ENCODE measurements around the gene RPS26.
"Not testable (repeated sequence)": the region's sequence is repeated elsewhere in the genome, so short reads cannot be mapped to it uniquely, and the experiment has no call there.

The RPS26 gene

DNA sequence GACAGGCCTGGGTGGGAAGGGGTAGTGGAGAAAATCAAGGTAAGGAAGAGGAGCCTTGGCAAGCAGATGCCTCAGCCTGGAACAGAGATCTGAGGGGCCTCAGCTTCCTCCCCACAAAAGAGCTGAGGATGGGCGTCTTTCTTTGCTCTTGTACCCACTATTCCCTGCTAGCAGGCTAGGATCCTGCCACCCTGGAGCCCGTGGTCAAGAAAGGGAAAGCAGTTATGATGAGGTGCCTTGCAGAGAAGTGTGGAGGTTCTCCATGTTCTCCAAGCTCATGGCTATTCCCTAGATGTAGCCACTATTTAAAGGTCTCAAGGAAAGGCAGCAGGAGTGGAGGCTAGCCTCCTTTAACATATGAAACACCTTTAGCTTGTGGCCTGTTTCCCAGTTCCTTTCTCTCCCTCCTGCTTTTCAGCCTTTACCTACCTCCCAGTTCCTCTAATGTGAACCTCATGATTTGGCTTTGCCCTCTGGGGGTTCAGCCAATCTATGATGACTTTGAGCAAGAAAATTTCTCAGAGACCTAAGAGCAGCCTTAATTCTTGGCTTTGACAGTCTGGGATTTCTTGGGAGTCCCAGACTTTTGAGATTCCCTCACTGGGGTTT is 19.7 kb upstream of the RPS26 start:
- no peak for DNase-seq

DNA sequence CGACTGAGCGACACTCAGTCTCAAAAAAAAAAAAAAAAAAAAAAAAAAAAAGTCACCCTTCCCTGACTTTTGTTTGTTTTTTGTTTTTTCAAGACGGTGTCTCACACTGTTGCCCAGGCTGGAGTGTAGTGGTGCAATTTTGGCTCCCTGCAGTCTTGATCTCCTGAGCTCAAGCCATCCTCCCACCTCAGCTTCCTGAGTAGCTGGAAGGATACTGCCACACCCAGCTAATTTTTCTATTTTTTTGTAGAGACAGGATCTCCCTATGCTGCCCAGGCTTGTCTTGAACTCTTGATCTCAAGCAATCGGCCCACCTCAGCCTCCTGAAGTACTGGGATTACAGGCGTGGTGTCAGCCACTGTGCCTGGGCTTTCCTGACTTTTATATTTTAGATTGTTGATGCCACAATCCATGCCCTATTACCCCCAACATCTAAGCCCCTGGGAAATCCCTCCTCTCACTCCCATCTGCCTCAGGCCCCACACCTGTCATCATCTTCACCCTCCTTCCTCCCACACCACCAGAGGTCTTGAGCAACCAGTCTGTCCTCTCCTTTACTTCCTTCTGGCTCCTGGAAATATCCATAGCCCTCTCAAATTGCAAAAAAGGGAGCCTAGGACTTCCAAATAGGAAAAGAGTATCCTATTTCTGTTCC is 13.1 kb upstream of the RPS26 start:
- DNase-seq = no peak

DNA sequence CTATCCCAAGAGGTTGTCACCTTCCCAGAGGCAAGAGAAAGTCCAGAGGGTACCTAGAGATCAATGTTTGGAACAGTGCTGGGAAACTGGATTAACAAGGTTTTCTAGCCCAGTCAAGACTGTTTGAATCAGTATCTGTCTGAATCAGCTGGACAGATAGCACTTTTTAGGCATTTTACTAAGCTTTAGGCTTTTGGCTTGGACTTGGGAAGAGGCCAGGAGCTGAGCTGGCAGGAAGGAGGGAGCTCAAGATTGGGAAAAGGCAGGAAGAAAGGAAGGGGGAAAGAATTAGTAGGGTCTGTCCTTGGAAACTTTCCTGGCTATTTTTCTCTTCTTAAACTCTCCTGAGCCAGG is 12.6 kb upstream of the RPS26 start:
- peak; percentile 65 for DNase-seq

DNA sequence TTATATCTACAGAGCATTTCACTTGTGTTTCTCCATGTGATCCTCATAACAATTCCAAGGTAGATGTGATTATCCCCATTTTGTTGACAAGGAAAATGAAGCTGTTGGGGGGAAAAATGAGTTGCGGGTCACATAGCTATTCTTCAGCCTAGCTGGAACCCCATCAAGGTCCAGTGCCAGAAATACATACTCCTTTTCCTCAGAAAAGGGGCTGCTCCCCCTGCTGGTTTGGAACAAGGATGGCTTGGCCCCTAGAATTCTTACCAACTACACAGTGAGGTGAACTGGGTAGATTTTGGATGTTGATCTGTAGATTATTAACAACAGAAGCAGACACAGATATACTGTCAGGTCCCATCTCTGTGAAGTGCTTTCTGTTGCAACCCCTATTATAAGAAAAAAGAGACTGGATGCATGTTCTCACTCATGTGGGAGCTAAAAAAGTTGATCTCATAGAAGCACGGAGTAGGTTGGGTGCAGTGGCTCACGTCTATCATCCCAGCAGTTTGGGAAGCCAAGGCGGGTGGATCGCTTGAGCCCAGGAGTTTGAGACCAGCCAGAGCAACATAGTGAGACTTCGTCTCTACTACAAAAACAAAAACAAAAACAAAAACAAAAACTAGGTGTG is 11.9 kb upstream of the RPS26 start:
- peak; percentile 62 for DNase-seq

DNA sequence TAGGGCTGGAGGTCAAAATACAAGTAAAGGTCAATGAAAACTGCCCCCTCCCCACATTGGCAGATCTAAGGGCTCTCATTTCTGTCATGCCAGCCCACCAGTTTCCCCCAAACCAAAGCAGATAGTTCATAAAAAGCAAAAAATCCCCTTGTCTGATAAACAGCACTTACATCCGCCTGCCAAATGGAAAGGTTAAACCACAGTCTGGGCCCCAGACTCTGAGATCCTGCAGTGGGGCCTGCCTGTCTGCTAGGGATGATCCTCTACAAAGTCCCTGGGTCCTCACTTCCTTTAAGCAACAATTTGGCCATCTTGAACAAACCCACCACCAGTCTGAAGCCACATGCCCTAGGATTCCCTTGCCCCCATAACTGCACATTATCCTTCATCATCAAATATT is 9.7 kb upstream of the RPS26 start:
- no peak for DNase-seq

DNA sequence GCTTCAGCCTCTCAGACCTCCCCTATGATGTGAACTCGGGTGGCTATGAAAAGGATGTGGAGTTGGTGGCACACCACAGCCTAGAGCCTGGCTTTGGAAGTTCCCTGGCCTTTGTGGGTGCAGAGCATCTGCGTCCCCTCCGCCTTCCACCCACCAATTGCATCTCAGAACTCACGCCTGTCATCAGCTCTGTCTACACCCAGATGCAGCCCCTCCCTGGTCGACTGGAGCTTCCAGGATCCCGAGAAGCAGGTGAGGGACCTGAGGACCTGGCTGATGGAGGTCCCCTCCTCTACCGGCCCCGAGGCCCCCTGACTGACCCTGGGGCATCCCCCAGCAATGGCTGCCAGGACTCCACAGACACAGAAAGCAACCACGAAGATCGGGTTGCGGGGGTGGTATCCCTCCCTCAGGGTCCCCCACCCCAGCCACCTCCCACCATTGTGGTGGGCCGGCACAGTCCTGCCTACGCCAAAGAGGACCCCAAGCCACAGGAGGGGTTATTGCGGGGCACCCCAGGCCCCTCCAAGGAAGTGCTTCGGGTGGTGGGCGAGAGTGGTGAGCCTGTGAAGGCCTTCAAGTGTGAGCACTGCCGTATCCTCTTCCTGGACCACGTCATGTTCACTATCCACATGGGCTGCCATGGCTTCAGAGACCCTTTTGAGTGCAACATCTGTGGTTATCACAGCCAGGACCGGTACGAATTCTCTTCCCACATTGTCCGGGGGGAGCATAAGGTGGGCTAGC is 7.0 kb upstream of the RPS26 start:
- no peak for DNase-seq

DNA sequence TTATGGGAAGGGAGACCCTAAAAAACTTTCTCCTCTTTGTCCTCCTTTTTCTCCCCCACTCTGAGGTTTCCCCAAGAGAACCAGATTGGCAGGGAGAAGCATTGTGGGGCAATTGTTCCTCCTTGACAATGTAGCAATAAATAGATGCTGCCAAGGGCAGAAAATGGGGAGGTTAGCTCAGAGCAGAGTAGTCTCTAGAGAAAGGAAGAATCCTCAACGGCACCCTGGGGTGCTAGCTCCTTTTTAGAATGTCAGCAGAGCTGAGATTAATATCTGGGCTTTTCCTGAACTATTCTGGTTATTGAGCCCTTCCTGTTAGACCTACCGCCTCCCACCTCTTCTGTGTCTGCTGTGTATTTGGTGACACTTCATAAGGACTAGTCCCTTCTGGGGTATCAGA is 4.6 kb upstream of the RPS26 start:
- no peak for DNase-seq

DNA sequence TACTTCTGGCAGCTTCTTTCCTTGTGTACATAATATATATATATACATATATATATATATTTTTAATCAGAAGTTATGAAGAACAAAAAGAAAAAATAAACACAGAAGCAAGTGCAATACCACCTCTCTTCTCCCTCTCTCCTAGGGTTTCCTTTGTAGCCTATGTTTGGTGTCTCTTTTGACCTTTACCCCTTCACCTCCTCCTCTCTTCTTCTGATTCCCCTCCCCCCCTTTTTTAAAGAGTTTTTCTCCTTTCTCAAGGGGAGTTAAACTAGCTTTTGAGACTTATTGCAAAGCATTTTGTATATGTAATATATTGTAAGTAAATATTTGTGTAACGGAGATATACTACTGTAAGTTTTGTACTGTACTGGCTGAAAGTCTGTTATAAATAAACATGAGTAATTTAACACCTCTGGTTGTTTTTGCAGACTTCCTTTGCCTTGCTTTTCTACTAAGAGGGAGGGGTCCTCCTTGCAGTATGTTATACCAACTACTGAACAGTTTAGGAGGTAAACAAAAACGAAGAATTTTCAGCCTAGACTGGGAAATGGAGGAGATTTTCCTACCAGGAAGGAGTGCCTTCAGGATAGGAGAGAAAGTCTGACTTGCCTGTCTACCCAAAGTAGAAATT is 3.6 kb upstream of the RPS26 start:
- no peak for DNase-seq

DNA sequence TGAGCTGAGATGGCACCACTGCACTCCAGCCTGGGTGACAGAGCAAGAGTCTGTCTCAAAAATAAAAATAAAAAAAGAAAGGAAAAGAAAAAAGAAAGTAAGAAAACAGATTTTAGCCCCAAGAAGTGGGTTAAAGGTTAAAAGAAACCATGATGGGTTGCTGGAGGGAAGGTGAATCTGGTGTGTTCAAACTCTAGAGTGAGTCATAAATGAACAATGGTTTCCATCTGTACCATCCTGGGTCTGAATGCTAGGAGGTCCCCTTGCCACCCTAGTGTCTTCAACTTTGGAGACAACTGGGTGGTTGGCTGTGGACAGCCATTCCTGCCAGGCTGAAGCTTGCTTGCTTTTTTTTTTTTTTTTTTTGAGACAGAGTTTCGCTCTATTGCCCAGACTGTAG is 1.6 kb upstream of the RPS26 start:
- DNase-seq = no peak

DNA sequence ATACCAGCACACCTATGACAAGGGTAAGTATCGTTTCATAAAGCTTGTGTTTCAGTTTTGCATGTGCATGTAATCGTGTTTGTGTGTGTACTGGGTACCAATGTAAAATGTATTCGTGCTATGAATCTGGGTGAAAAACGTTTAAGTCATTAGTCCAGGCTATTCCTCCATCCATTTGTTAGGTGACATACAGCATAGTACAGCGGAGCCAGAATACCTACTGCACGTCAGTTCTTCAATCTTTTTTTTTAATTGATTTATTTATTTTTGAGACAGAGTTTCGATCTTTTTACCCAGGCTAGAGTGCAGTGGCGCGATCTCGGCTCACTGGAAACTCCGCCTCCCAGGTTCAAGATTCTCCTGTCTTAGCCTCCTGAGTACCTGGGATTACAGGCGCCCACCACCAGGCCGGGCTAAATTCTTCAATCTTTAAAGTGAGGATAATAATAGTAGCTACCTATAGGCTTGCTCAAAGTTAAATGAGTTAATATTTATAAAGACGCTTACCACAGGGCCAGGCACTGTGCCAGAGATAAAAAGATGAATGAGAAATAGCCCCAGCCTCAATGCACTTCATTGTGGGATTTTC is 661 bp upstream of the RPS26 start:
- DNase-seq = no peak

DNA sequence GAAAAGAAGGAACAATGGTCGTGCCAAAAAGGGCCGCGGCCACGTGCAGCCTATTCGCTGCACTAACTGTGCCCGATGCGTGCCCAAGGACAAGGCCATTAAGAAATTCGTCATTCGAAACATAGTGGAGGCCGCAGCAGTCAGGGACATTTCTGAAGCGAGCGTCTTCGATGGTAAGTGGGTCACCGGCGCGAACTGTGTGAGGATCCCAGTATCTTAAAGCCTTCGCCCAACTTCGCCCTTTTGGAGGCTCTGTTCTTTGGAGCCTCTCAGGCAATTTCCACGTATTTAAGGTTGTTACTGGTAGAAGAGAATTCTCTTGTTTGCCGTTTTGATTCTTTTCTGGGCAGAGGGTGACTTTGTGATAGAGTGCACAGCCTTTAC is 704 bp downstream of the RPS26 start:
- not testable (repeated sequence) for DNase-seq

DNA sequence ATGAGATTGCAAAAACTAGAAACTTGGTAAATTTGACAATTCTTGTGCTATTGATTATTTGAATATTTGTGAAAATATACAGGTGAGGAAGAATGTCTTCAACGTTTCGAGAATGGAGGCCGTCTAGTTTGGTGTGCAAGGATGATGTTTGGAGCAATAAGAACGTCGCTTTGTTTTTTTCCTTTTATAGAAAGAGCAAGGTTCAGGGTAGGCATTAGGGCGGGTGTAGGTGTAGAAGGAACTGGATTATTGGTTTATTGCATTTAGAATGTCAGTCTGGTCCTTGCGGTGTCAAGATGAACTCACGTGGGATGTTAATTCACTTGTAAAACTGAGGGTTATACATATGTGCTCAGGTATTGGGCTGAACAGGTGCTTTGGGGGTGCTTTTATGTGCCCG is 1.1 kb downstream of the RPS26 start:
- no peak for DNase-seq

DNA sequence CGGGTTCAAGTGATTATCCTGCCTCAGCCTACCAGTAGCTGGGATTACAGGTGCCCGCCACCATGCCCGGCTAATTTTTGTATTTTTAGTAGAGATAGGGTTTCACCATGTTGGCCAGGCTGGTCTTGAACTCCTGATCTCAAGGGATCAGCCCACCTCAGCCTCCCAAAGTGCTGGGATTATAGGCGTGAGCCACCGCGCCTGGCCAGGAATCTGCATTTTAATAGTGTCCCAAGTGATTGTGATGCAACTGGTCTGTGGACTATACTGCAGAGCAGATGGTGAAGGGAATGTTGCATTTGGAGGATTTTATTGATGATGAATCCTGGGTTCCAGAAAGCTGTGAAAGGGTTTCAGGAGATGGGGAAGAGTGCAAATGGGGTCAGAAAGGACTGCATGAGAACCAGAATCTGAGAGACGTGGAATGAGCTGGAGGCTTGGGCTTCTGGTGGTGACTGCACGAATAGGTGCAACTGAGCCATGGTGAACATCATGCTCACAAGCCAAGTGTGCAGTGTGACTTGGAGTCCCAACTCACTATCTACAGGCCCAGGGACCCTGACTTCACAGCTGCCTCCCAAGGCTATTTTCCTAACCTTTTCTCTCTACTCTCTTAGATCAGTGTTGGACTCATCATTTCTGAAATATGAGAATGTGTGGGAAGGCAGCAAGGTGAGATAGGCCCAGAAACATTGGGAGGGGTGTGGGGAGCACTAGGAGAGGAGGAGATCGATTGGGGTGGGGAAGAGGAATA is 4.5 kb downstream of the RPS26 start:
- DNase-seq = no peak

DNA sequence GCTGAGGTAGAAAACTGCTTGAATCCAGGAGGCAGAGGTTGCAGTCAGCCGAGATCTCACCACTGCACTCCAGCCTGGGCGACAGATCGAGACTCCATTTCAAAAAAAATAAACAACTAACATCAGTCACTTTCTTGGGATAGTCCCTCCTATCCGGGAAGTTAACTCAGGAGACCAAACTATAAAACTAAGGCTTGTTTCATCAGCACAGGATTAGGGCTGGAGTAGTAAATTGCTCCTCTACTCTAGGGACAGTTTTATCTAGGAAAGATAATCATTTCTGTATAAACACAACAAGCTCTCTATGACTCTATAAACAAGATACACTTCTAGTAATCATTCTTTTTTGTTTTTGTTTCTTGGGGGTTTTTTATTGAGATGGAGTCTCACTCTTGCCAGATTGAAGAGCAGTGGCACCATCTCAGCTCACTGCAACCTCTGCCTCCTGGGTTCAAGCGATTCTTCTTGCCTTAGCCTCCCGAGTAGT is 11.7 kb downstream of the RPS26 start:
- no peak for DNase-seq

DNA sequence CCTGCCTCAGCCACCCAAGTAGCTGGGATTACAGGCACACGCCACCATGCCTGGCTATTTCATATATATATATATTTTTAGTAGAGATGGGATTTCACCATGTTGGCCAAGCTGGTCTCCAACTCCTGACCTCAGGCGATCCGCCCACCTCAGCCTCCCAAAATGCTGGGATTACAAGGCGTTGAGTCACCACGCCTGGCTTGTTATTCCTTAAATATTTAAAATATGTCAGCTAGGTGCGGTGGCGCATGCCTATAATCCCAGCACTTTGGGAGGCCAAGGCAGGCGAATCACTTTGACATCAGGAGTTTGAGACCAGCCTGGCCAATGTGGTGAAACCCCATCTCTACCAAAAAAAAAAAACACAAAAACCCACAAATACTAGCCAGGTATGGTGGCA is 18.2 kb downstream of the RPS26 start:
- DNase-seq = peak; percentile 54

DNA sequence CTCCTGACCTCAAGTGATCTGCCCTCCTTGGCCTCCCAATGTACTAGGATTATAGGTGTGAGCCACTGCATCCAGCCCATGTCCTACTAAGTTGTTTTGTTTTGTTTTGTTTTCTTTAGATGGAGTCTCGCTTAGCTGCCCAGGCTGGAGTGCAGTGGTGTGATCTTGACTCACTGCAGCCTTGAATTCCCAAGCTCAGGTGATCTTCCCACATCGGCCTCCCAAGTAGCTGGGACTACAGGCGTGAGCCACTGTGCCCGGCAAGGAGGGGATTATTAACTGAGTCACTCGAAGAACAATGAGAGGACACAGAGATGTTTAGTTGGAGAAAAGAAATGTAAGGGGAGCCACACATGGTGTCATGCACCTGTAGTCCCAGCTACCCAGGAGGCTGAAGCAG is 20.3 kb downstream of the RPS26 start:
- no peak for DNase-seq

DNA sequence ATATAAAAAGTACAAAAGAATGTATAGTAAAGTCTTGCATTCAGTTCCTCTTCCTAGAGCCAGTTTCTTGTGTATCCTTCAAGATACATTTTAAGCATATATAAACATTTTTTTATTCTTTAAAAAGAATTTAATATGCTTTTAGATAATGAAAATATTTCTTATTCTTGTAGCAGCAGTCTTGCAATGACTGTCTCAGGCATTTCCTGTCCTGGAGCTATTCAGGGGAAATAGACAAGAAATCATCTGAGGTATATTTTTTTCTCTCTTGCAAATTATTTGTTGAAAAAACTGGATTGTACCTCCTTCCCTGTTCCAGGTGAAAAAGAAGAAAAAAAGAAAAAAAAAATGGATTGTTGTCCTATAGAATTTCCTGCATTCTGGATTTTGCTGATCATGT is 21.3 kb downstream of the RPS26 start:
- no peak for DNase-seq

DNA sequence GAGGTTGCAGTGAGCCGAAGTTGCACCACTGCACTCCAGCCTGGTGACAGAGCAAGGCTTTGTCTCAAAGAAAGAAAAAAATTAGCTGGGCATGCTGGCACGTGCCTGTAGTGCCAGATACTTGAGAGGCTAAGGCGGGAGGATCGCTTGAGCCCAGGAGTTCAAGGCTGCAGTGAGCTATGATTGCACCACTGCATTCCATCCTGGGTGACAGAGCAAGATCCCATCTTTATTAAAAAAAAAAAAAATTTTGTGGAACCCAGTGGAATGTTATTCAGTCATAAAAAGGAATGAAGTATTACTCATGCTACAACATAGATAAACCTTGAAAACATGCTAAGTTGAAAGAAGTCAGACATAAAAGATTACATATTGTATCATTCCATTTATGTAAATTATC is 29.9 kb downstream of the RPS26 start:
- peak; percentile 27 for DNase-seq

DNA sequence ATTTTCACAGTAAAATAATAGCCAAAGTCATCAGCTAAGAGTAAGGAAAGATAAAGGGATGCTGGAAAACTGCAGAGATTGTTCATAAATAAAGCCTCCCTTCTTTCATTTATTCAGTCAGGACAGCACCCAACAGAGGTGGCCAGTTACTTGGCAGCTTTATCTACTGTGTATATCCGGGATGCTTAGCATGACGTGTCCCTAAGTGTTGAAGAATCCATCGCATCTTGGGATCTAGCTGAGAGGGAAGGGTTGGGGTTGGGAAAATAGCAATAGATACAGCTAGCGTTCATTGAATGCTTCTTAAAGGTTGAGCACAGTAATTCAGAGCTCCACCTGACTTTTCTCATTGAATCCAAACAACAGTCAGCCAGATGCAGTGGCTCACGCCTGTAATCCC is 32.7 kb downstream of the RPS26 start:
- no peak for DNase-seq

DNA sequence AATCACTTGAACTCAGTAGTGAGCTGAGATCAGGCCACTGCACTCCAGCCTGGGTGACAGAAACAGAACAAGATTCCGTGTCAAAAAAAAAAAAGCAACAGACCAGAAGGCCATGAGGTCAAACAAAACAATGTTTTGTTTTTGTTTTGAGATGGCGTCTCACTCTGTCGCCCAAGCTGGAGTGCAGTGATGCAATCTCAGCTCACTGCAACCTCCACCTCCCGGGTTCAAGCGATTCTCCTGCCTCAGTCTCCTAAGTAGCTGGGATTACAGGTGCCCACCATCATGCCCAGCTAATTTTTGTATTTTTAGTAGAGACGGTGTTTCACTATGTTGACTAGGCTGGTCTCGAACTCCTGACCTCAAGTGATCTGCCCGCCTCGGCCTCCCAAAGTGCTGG is 36.2 kb downstream of the RPS26 start:
- not testable (repeated sequence) for DNase-seq

DNA sequence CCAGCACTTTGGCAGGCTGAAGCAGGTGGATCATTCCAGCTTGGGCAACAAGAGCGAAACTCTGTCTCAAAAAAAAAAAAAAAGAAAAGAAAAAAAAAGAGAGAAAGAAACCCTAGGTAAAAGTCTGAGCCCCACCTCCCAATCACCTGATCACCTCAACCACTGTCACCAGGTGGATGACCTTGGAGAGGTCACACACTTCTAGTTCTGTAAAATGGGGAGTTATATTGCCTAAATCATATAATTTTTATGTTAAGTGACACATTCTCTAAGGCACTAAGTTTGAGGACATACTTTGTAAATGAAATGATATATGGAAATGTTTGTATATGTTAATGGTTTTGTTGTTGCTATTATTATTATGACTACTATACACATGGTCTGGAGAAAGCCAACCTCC is 36.7 kb downstream of the RPS26 start:
- DNase-seq = no peak

Measured in fibroblast of skin of right quadriceps (primary cell).